RWPE2 (cell line): ENCODE data around the gene DDI1.
A peak's percentile ranks its signal among the peaks of the same experiment; 100 is the strongest.

Experiments used
- ATAC-seq: fragments of 200-7000 bp; cut with Tn5 transposase; 3 replicates; pipeline ENCODE4 v1.9.1; 2021; ENCODE audit warnings: low read depth
- DNase-seq: peaks from one replicate; pipeline ENCODE4 v3.0.0-alpha.2; 2020; ENCODE audit warnings: low spot score
- H3K27ac ChIP-seq: fragments of 450-650 bp; 2 replicates; pipeline ENCODE4 v1.5.1; 2017; ENCODE audit warnings: mild to moderate bottlenecking; ENCODE audit not compliant: poor library complexity, severe bottlenecking
- H3K27me3 ChIP-seq: fragments of 250-450 bp; sonication (Bioruptor Pico); 2 replicates; pipeline ENCODE4 v1.5.1; 2021; ENCODE audit warnings: mild to moderate bottlenecking, moderate library complexity; ENCODE audit not compliant: insufficient read depth, poor library complexity, severe bottlenecking
- H3K36me3 ChIP-seq: fragments of 250-450 bp; sonication (Bioruptor Pico); 2 replicates; pipeline ENCODE4 v1.5.1; 2020; ENCODE audit warnings: low read depth, mild to moderate bottlenecking, moderate library complexity
- H3K4me1 ChIP-seq: fragments of 250-450 bp; sonication (Bioruptor Pico); 2 replicates; pipeline ENCODE4 v1.5.1; 2021; ENCODE audit warnings: mild to moderate bottlenecking, moderate library complexity; ENCODE audit not compliant: insufficient read depth, poor library complexity, severe bottlenecking
- H3K4me3 ChIP-seq: fragments of 250-450 bp; sonication (Bioruptor Pico); 2 replicates; pipeline ENCODE4 v1.5.1; 2021; ENCODE audit warnings: mild to moderate bottlenecking, moderate library complexity; ENCODE audit not compliant: severe bottlenecking
- H3K9me3 ChIP-seq: fragments of 250-450 bp; sonication (Bioruptor Pico); 2 replicates; pipeline ENCODE4 v1.5.1; 2021; ENCODE audit warnings: mild to moderate bottlenecking, moderate library complexity; ENCODE audit not compliant: severe bottlenecking
- CTCF ChIP-seq: fragments of 450-650 bp; IDR thresholded peaks from one replicate; pipeline ENCODE4 v1.5.1; 2017; ENCODE audit warnings: mild to moderate bottlenecking, moderate library complexity; ENCODE audit not compliant: poor library complexity, severe bottlenecking

DDI1 gene

GRCh38 chr11:104054911-104055529 lies 18.6 kb downstream of the DDI1 start:
- Histone ChIP-seq H3K27me3 (no peaks in the 10 kb centered on the region), H3K9me3 (no peaks in the 10 kb centered on the region), H3K4me1 (no peaks in the 10 kb centered on the region), H3K4me3 (no peak overlapping the region), H3K27ac (no peak overlapping the region), H3K36me3 (no peaks in the 10 kb centered on the region)
- ATAC-seq (no peak), DNase-seq (no peak)
- TF ChIP-seq CTCF: no peak

- TF ChIP-seq CTCF: no peak
- Histone ChIP-seq H3K27me3 (no peaks in the 10 kb centered on the region), H3K9me3 (no peaks in the 10 kb centered on the region), H3K4me3 (no peak overlapping the region), H3K27ac (no peak overlapping the region), H3K36me3 (no peaks in the 10 kb centered on the region), H3K4me1 (no peaks in the 10 kb centered on the region)
- DNase-seq: no peak
- ATAC-seq: no peak
These were observed 19.2 kb downstream of the DDI1 start for GRCh38 chr11:104055596-104055995.

- no peaks in the 10 kb centered on the region for H3K4me1 ChIP-seq
- DNase-seq: no peak
- H3K27ac ChIP-seq: no peak overlapping the region
- no peak for ATAC-seq
- no peaks in the 10 kb centered on the region for H3K27me3 ChIP-seq
- H3K4me3 ChIP-seq: no peak overlapping the region
- no peaks in the 10 kb centered on the region for H3K36me3 ChIP-seq
- no peaks in the 10 kb centered on the region for H3K9me3 ChIP-seq
- no peak for TF ChIP-seq CTCF
These were observed 21.5 kb downstream of the DDI1 start for GRCh38 chr11:104057908-104058307.

GRCh38 chr11:104058680-104059079 lies 22.2 kb downstream of the DDI1 start:
- TF ChIP-seq CTCF: no peak
- ATAC-seq: no peak
- no peak overlapping the region for H3K27ac ChIP-seq

GRCh38 chr11:104060004-104060794 lies 23.8 kb downstream of the DDI1 start:
- no peak for TF ChIP-seq CTCF
- ATAC-seq (peak; percentile 58; the same call in 1 of the 3 replicates), DNase-seq (no peak)
- no peaks in the 10 kb centered on the region for H3K36me3 ChIP-seq
- H3K27me3 ChIP-seq: no peaks in the 10 kb centered on the region
- no peak overlapping the region for H3K27ac ChIP-seq
- H3K4me1 ChIP-seq: no peaks in the 10 kb centered on the region
- no peaks in the 10 kb centered on the region for H3K9me3 ChIP-seq
- no peak overlapping the region for H3K4me3 ChIP-seq

More at GRCh38 chr11:104058680-104059079, 22.2 kb downstream of the DDI1 start:
- no peak for DNase-seq
- no peak overlapping the region for H3K4me3 ChIP-seq
- H3K4me1 ChIP-seq: no peaks in the 10 kb centered on the region
- no peaks in the 10 kb centered on the region for H3K9me3 ChIP-seq
- no peaks in the 10 kb centered on the region for H3K27me3 ChIP-seq
- H3K36me3 ChIP-seq: no peaks in the 10 kb centered on the region
